DLD1 (cell line): ENCODE results near the gene DMC1.
"Not testable (repeated sequence)": the region's sequence is repeated elsewhere in the genome, so short reads cannot be mapped to it uniquely, and the experiment has no call there.

Experiments used
- in situ Hi-C: cut with HindIII; loops from 2 replicates; pipeline ENCODE4 v1.10.0; 2017; ENCODE audit warnings: low sequenced_read_pairs

DMC1 gene

GRCh38 chr22:38569972-38570778 is at the start of gene DMC1:
DMC1 (minus strand) TSS chr22:38570183; CDS start chr22:38568256, 1,927 bp downstream.
- in situ Hi-C loops = no loop called here

GRCh38 chr22:38618682-38619081 is 48.7 kb upstream of the DMC1 start:
- in situ Hi-C loops = no loop called here

- in situ Hi-C loops = no loop called here
These were observed 48.3 kb upstream of the DMC1 start for GRCh38 chr22:38618258-38618657.

- in situ Hi-C loops = not testable (repeated sequence)
These were observed 45.1 kb upstream of the DMC1 start for GRCh38 chr22:38615064-38615405.

GRCh38 chr22:38614332-38615063 is 44.5 kb upstream of the DMC1 start:
- in situ Hi-C loops = no loop called here

- in situ Hi-C loops = no loop called here
These were observed 43.6 kb upstream of the DMC1 start for GRCh38 chr22:38613588-38613987.

GRCh38 chr22:38612217-38613006 is 42.4 kb upstream of the DMC1 start:
- in situ Hi-C loops = no loop called here

GRCh38 chr22:38611559-38611958 is 41.6 kb upstream of the DMC1 start:
- in situ Hi-C loops = no loop called here

- in situ Hi-C loops = no loop called here
These were observed 40.3 kb upstream of the DMC1 start for GRCh38 chr22:38610234-38610633.

GRCh38 chr22:38608992-38609750 is 39.2 kb upstream of the DMC1 start:
- in situ Hi-C loops = no loop called here

GRCh38 chr22:38607680-38608079 is 37.7 kb upstream of the DMC1 start:
- in situ Hi-C loops = no loop called here

- in situ Hi-C loops = no loop called here
These were observed 32.2 kb upstream of the DMC1 start for GRCh38 chr22:38602166-38602565.

- in situ Hi-C loops = no loop called here
These were observed 31.3 kb upstream of the DMC1 start for GRCh38 chr22:38601221-38601764.

- in situ Hi-C loops = no loop called here
These were observed 29.5 kb upstream of the DMC1 start for GRCh38 chr22:38599466-38599865.

- in situ Hi-C loops = not testable (repeated sequence)
These were observed 12.9 kb upstream of the DMC1 start for GRCh38 chr22:38582923-38583322.

- in situ Hi-C loops = no loop called here
These were observed 8.5 kb upstream of the DMC1 start for GRCh38 chr22:38578505-38578904.

GRCh38 chr22:38572065-38572464 is 2.1 kb upstream of the DMC1 start:
- in situ Hi-C loops = no loop called here

- in situ Hi-C loops = no loop called here
These were observed 889 bp upstream of the DMC1 start for GRCh38 chr22:38570779-38571364.

GRCh38 chr22:38569181-38569971 is 607 bp downstream of the DMC1 start:
- in situ Hi-C loops = no loop called here
